Measurements from ENCODE around the gene VAMP3. TPM values are rescaled to one million over a fixed set of nuclear protein-coding genes. Genes with fewer than 3 reads are reported as not detected.

VAMP3 gene
- total and polyA plus RNA-seq, 3 experiments from 2014 or later: 27.3 to 41.7 (median 32.5) TPM

- Histone ChIP-seq H3K27ac (ENCODE audit: low read depth, low read length) (no peak overlapping the region), H3K27me3 (ENCODE audit: insufficient read depth, low read length, poor library complexity, severe bottlenecking) (no peaks in the 10 kb centered on the region), H3K36me3 (ENCODE audit: insufficient read depth, low read length) (no peaks in the 10 kb centered on the region), H3K9me3 (ENCODE audit: low read length) (no peaks in the 10 kb centered on the region), H3K4me3 (ENCODE audit: low read length) (no peak overlapping the region), H3K4me1 (ENCODE audit: insufficient read depth, low read length) (no peaks in the 10 kb centered on the region)
- Mint-ChIP-seq H3K36me3 (peaks cover 0 to 28% (median 13%) of the 10 kb centered on the region in 3 donors), H3K4me1 (no peaks in the 10 kb centered on the region), H3K27ac (no peak overlapping the region), H3K27me3 (no peaks in the 10 kb centered on the region), H3K9me3 (no peaks in the 10 kb centered on the region), H3K4me3 (no peak overlapping the region)
- CTCF ChIA-PET: interaction anchor here (1.0 kb wide), 1 partner anchor 13 kb away, joined by 4 read pairs; no protein-coding TSS in a partner anchor
- no peak for DNase-seq
- POLR2A ChIA-PET: no interaction called here
Measured at GRCh38 chr1:7821282-7821681, 50.2 kb downstream of the VAMP3 start.

DNA sequence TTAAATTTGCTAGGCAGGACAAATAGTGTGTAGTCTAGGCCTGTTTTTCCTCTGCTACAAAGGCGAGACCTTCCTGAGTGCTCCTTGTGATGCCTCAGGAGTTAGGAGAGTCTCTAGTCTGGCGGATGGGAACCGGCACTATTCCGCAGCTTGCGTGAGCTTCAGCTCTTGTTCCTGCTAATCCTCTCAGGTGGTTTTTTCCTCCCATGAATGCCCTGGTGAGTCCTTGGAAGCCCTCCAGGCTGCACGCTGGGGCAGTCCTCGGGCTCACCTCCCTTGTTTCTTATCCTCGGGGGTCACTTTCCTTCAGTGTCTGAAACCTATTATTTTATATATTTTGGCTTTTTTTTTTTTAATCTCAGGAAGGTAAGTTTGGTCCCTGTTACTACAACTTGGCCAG lies 53.6 kb downstream of the VAMP3 start:
- CTCF ChIA-PET: no interaction called here
- Mint-ChIP-seq H3K9me3 (no peaks in the 10 kb centered on the region), H3K4me3 (no peak overlapping the region), H3K27me3 (no peaks in the 10 kb centered on the region), H3K27ac (no peak overlapping the region), H3K4me1 (peaks cover 2 to 21% (median 11%) of the 10 kb centered on the region in 3 donors), H3K36me3 (peaks cover 5 to 43% (median 14%) of the 10 kb centered on the region in 3 donors)
- Histone ChIP-seq H3K36me3 (ENCODE audit: insufficient read depth, low read length) (no peaks in the 10 kb centered on the region), H3K9me3 (ENCODE audit: low read length) (no peaks in the 10 kb centered on the region), H3K4me3 (ENCODE audit: low read length) (no peak overlapping the region), H3K4me1 (ENCODE audit: insufficient read depth, low read length) (no peaks in the 10 kb centered on the region), H3K27me3 (ENCODE audit: insufficient read depth, low read length, poor library complexity, severe bottlenecking) (no peaks in the 10 kb centered on the region), H3K27ac (ENCODE audit: low read depth, low read length) (no peak overlapping the region)
- DNase-seq: no peak
- POLR2A ChIA-PET: interaction anchor here (0.6 kb wide), 1 partner anchor 328 kb away, joined by 3 read pairs; no protein-coding TSS in a partner anchor

- no peaks in the 10 kb centered on the region for H3K27me3 ChIP-seq (ENCODE audit: insufficient read depth, low read length, poor library complexity, severe bottlenecking)
- DNase-seq: no peak
- H3K4me1 ChIP-seq (ENCODE audit: insufficient read depth, low read length): no peaks in the 10 kb centered on the region
- CTCF ChIA-PET: no interaction called here
- no peaks in the 10 kb centered on the region for H3K9me3 Mint-ChIP-seq
- peak overlapping the region in 5 of 7 donors; percentile 88 to 98 (median 91) for H3K4me3 Mint-ChIP-seq
- POLR2A ChIA-PET: no interaction called here
- peaks cover 2 to 24% (median 12%) of the 10 kb centered on the region in 3 donors for H3K4me1 Mint-ChIP-seq
- H3K27ac Mint-ChIP-seq: peak overlapping the region in 5 of 8 donors; percentile 50 to 98 (median 86)
- H3K9me3 ChIP-seq (ENCODE audit: low read length): no peaks in the 10 kb centered on the region
- peak overlapping the region; percentile 64 for H3K27ac ChIP-seq (ENCODE audit: low read depth, low read length)
- peaks cover 5 to 38% (median 7%) of the 10 kb centered on the region in 3 donors for H3K36me3 Mint-ChIP-seq
- no peaks in the 10 kb centered on the region for H3K27me3 Mint-ChIP-seq
- H3K4me3 ChIP-seq (ENCODE audit: low read length): no peak overlapping the region
- H3K36me3 ChIP-seq (ENCODE audit: insufficient read depth, low read length): no peaks in the 10 kb centered on the region
Measured at GRCh38 chr1:7826363-7826762, 55.3 kb downstream of the VAMP3 start.

DNA sequence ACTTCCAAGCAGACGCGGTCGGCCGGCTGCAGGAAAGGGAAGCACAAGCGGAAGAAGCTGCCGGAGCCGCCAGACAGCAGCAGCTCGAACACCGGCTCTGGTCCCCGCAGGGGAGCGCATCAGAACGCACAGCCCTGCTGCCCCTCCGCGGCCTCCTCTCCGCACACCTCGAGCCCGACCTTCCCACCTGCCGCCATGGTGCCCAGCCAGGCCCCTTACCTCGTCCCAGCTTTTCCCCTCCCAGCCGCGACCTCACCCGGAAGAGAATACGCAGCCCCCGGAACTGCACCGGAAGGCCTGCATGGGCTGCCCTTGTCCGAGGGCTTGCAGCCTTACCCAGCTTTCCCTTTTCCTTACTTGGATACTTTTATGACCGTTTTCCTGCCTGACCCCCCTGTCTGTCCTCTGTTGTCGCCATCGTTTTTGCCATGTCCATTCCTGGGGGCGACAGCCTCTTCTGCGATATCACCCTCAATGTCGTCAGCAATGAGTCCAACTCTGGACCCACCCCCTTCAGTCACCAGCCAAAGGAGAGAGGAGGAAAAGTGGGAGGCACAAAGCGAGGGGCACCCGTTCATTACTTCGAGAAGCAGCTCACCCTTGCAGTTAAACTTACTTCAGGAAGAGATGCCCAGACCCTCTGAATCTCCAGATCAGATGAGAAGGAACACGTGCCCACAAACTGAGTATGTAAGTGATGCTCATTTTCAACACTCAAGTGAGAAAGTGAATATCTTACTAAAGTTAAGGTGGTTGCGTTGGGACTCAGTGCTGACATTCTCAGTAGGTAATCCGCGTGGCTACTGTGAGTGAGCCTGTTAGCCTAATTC lies 56.2 kb downstream of the VAMP3 start:
- H3K36me3 Mint-ChIP-seq: peaks cover 5 to 37% (median 10%) of the 10 kb centered on the region in 3 donors
- peak; percentile 6 to 63 (median 25) for DNase-seq
- POLR2A ChIA-PET: no interaction called here
- H3K9me3 Mint-ChIP-seq: no peaks in the 10 kb centered on the region
- H3K4me3 Mint-ChIP-seq: peak overlapping the region; percentile 80 to 98 (median 88)
- no peaks in the 10 kb centered on the region for H3K4me1 ChIP-seq (ENCODE audit: insufficient read depth, low read length)
- H3K4me3 ChIP-seq (ENCODE audit: low read length): peak overlapping the region; percentile 38
- no peaks in the 10 kb centered on the region for H3K36me3 ChIP-seq (ENCODE audit: insufficient read depth, low read length)
- no peaks in the 10 kb centered on the region for H3K27me3 Mint-ChIP-seq
- CTCF ChIA-PET: no interaction called here
- peaks cover 2 to 24% (median 15%) of the 10 kb centered on the region in 3 donors for H3K4me1 Mint-ChIP-seq
- peak overlapping the region in 7 of 8 donors; percentile 41 to 98 (median 87) for H3K27ac Mint-ChIP-seq
- H3K9me3 ChIP-seq (ENCODE audit: low read length): no peaks in the 10 kb centered on the region
- peak overlapping the region; percentile 64 for H3K27ac ChIP-seq (ENCODE audit: low read depth, low read length)
- no peaks in the 10 kb centered on the region for H3K27me3 ChIP-seq (ENCODE audit: insufficient read depth, low read length, poor library complexity, severe bottlenecking)

Other genes with a start within 250 kb of the VAMP3 start
- 1 to 10 TPM; 4.7 TPM for gene PER3, start 13.0 kb downstream of the VAMP3 start, total RNA-seq
- 6.3 TPM for gene PER3, start 13.0 kb downstream of the VAMP3 start, polyA plus RNA-seq
- under 1 TPM in 1 of 2 experiments, not detected in 1; 0.27 TPM for gene UTS2, start 81.8 kb downstream of the VAMP3 start, total RNA-seq
- gene UTS2, start 81.8 kb downstream of the VAMP3 start, polyA plus RNA-seq: 10.0 TPM
- 100 to 1,000 TPM; 273 to 279 TPM for gene TNFRSF9, start 169.5 kb downstream of the VAMP3 start, total RNA-seq
- 14.4 TPM for gene TNFRSF9, start 169.5 kb downstream of the VAMP3 start, polyA plus RNA-seq
- gene PARK7, start 190.4 kb downstream of the VAMP3 start, total RNA-seq: 100 to 1,000 TPM; 583 to 628 TPM
- 396 TPM for gene PARK7, start 190.4 kb downstream of the VAMP3 start, polyA plus RNA-seq